Inferior parietal cortex (tissue), 1 donor: ENCODE measurements around the gene FBXO15.
A peak's percentile ranks its signal among the peaks of the same experiment; 100 is the strongest.

Experiments
- DNase-seq: peaks from one replicate; pipeline ENCODE4 v3.0.0-alpha.2; 2016; ENCODE audit errors: extremely low spot score

Gene FBXO15, protein sequence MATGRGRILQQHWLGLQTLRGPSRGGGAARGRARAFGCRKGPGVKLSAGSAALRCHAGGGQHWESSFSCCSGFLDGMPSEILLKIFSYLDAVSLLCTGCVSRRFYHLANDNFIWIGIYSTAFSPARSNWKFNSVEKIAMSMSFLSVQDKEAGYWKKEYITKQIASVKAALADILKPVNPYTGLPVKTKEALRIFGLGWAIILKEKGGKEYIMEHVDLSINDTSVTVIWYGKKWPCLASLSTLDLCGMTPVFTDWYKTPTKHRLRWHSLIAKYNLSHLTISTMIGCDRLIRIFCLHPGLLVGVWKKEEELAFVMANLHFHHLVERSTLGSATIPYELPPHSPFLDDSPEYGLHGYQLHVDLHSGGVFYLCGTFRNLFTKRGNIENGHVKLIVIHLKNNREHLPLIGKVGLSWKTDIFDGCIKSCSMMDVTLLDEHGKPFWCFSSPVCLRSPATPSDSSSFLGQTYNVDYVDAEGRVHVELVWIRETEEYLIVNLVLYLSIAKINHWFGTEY

DNA sequence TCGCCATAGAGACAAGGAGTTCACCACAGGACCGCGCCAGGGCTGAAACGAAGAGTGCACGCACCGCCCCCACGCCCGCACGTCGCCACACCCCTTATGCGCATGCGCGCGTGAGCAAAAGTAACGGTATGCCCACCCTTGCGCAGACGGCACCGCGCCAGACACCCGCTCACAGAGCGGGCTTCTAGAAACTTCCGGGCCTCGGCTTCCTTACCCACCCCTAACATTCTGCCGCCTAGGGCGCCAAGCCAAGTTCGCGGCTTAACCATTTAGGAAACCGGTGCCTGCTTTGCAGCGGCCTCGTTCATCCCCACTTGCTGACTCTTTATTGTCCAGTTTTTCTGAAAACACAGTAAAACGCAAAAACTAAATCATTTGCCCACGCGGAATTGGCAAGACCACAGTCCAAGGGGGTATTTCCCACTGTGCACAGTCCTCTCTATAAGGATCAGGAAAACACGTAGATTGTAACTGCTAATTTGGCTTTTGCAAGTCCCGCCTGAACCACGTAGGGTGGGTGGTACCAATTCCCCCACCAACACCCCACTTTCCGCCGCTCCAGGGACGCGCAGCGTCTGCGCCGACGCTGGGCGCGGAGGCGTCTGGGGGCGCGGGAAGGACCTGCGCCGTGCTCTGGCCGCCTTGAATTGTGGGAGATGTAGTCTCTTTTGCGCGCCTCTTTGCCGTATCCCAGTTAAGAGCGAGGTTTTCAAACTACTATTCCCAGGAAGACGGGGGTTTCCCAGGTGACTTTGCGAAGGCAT, at the start of gene FBXO15, which contains the start of gene TIMM21:
FBXO15 (minus strand) TSS at position 56 of the 764 bp plus-strand sequence; CDS start at position 7, 49 bp downstream.
TIMM21 (plus strand) TSS at position 745 of the 764 bp plus-strand sequence. CDS start 286 bp downstream, outside the sequence.
- peak; percentile 97 for DNase-seq

DNA sequence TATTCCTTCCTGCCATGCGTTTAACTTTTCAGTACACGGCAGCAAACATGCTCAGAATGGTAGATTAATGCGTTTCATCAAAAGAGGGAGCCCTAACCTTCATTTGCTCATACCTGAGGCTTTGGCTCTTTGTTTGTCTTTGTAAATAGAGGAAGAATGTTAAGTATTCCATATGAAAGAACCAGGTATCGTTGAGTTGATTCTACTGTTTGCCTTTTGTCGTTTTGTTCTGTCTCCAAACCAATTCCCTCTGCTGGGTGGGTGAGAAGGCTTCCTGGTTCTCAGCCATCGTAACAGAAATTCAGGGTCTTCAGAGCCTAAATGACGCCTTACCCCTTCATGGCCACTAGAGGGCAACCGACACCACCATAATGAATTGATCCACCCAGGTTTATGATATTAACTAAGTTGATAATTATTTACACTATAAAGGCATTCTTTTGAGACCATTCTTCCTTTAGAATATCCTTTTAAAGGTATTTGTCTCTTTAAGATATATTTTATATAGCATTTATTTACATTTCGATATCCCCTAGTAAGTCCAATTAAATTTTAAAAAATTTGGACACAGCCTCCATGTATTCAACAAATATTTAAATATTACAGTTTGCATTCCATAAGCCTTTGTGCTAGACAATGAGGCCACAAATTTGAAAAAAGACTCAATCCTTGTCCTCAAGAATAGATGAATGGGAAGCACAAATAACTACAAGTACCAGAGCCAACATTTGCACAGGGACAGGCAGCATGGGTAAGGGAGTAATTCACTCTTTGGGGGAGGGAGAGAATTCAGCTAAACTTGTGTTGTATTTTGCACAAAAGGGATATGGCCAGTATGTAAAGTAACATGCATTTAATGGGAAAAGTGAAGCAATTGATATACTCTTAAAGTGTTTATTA, 48.8 kb upstream of the FBXO15 start:
- DNase-seq, result peak; percentile 77

DNA sequence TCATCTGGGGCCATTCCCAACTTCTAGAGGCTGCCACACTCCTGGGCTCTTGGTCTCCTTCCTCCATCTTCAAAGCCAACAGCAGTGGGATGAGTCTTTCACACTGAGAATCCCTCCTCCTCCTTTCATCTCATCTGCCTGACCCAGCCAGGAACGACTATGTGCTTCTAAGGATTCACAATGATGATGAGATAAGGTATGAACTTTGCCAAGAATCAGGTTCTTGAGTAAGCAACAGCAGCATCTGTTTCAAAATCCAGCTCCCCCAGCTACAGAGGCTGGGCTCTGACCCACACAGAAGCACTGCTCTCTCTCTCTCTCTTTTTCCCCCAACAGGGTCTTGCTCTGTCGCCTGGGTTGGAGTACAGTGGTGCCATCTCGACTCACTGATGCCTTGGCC, 47.1 kb upstream of the FBXO15 start:
- no peak for DNase-seq

DNA sequence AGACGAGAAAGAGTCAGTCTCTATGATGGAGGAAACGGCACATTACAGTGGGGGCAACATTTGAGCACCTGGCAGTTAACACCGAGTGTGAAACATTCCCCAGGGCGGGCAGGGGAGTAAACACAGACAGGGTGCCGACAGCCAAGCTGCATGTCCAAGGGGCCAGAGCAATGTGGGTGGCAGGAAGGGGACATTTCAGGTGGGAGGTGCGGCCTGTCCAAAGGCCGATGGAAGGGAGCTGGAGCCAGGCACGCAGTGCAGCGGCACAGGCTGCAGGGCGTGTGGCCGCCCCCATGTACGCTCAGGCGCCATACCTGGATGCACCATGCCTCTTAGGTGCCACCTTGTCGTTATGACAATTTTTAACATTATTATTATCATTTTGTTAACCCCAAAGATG, 43.9 kb upstream of the FBXO15 start:
- DNase-seq, result no peak

DNA sequence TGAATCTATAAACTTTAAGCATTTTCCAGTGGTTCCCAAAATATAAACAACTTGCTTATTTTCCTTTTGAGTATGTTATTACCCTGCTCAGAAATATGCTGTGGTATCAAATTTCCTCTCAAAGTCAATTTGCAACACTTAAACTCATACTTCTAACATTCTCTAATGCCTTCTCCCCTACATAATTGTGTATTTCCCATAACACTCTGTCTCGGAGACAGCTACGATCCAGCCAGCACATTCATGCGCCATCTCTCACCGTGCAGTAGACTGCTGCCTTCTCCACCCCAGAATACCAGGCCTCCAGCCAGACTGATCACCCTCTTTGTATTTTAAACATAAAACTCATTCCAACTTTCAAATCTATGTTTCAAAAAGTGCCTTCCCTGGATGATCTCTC, 42.5 kb upstream of the FBXO15 start:
- DNase-seq, result no peak

DNA sequence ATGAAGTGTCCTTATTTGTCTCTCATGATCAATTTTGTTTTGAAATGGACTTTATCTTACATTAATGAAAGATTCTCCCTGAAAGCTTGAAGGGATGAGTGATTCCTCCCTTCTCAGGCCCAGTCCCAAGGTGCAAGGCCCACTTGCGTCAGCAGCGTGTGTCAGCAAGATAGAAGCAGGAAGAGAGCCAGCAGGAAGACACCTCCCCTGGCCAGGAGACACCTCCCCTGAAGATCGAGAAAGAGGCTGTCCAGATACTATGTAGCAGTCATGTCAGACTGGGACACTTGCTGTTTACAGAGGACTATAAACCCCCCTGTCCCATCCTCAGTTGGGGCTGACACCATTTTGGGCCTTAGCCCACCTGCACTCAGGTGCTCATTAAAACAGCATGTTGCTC, 39.0 kb upstream of the FBXO15 start:
- no peak for DNase-seq

DNA sequence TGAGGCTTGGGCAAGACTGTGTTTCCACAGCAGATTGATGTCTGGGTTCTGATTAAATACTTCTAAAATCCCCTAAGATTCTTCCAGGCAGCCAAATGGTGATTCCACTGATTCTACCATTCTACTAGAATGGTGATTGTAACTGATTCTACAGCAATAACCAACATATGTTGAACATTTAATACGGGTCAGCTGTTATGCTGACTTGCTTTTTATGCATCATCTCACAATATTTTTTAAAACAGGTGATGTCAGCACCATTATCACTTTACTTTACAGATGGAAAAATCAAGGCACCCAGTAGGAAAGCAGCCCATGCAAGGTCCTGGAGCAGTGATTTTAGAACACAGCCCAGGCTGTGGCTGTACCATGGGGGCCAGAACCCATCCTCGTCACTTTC, 38.2 kb upstream of the FBXO15 start:
- DNase-seq, result no peak

DNA sequence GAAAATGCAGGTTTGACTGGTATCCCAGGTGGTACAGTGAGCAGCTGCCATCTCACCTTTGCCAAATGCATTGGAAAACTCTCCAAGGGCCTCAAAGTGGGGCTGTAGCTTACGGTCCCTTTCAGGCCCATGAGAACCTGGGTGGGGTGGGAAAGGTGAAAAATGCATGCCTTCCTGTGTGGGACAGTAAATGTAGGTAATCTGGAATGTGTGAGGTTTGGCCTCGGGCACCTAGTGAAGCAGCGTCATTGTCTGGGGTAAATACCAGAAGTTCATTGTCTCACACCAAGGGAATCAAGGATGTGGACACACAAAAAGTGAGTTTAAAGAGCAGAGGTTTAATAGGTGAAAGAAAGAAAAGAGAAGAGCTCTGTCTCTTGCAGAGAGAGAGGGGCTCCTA, 37.2 kb upstream of the FBXO15 start:
- no peak for DNase-seq

DNA sequence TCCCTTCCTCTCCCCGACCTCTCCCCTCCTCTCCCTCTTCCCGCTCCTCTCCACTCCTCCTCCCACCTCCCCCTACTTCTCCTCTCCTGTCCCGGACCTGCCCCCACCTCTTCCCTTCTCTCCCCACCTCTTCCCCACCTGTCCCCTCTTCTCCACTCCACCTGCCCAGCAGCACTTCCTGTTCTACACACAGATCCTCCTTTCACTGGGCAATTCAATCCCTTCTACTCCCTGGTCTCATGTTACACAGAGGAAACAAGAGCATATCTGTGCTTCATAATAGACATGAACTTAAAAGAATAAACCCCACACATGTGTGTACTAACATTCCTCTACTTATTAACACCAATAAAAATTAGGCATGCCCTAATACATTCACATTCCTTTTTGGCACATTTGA, 35.5 kb upstream of the FBXO15 start:
- no peak for DNase-seq

DNA sequence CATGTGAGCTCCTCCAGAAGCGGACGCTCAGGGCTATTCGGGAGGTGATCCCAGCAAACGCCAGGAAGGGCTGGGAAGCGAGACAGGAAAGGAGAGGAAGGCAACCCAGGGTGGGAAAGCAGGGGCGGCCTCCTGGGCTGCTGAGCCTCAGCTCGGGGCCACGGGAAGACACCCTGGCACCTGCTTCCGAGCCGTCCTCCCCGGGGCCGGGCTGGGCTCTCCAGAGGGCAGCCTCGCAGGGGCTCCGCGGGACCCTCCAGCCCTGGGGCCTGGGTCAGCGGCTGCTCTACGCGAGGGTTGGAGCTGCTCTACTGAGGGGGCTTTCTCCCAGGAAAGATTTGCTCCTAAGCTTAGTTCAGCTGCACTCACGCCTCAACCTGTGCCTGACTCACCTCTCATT, 34.7 kb upstream of the FBXO15 start:
- no peak for DNase-seq

DNA sequence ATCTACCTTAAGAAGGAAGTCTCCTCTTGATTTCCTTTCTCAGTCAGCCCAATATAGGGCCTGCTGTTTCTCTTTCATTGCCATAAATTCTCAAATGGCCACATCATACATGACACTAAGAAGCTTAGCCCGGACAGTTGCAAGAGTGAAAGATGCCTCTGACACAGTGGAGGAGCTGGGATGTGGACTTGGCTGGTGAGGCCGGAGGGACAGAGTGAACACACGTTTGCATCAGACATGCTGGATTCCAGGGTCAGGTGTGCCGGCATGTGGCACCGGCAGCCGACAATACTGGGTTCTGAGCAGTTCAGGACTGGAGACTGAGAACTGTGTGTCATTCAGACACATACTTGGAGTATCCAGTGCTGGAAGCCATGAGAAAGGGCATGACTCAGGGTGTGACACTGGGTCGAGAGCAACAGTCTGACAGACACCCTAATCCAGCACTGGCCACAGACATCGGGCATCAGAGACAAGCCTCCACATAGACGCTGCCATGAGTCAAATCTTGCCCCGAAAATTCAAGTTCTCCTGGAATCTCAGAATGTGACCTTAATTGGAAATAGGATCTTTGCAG, 32.1 kb upstream of the FBXO15 start:
- DNase-seq, result no peak

DNA sequence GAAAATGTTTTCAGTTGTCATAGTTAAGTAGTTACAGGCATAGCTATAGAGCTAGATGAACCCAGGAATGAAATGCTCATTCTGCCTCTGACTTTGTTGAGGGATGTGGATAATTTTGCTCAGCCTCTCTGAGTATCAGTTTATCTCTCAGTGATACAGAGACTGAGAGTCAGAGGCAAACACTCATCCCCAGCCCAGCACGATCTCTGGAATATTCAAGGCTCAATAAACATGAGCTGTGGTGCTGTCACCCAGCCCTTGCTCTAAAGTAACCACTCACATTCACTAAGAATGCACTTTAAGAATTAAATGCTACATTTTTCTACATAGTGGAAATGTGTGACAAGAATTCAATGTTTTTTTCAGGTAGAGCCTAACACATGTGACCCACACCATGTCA, 31.2 kb upstream of the FBXO15 start:
- no peak for DNase-seq

DNA sequence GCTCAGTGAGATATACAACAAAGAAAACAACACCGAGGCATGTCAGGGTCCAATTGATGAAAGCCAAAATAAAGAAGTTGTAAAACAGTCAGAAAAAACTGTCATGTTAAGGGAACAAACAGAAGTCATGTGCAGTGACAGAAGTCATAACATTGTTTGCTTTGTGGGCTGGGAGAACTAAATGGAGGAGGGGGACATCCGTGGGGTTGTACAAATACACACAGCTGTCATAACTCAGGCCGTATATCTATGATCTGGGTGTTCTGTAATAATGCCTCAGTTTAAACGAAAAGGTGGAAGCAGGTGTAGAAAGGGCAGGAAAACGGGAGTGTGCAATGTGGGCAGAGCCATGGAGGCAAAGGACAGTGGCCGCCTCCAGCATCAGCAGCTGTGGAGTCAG, 28.0 kb upstream of the FBXO15 start:
- no peak for DNase-seq

DNA sequence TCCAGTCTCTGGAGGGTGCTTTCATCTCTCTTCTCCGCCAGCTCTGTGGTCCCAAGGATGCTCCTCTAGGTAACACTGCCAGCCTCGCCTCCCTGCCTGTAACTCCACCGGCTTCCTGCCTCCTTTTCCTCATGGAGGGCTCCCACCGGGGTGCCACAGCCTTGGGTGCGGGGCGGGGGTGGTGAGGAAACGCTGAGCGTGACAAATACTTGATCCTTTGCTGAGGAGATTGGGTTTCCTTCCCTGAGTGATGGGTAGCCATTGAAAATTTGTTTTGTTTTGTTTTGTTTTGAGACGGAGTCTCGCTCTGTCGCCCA, 25.8 kb upstream of the FBXO15 start:
- DNase-seq, result no peak

DNA sequence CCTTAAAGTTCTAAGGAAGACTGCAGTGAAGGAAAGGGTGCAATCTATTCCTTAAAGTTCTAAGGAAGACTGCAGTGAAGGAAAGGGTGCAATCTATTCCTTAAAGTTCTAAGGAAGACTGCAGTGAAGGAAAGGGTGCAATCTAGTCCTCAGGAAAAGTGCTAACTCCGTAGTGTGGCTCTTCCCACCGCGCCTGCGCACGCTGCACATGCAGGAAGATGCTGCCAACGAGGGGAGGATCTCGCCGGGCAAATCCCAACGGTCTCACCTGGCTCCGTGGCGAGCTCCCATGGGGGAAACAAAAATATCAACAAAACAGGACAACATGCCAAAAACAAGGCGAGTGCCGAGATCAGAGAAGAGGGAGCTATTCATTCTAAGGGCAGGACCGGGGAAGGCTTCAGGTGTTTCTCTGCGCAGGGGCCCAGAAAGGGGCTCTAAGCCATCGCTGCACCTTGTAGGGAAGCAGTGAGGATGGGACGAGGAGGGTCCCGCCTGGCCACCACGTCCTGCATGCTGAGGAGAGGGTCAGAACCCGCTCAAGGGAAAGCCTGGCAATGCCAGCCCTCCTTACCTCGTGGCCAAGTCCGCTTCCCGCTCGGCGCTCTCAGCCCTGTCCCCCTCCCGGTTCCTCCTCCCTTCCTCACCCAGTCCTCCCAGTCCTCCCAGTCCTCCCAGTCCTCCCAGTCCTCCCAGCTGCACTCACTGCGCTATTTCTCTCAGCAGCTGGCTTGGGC, 25.2 kb upstream of the FBXO15 start:
- no peak for DNase-seq

DNA sequence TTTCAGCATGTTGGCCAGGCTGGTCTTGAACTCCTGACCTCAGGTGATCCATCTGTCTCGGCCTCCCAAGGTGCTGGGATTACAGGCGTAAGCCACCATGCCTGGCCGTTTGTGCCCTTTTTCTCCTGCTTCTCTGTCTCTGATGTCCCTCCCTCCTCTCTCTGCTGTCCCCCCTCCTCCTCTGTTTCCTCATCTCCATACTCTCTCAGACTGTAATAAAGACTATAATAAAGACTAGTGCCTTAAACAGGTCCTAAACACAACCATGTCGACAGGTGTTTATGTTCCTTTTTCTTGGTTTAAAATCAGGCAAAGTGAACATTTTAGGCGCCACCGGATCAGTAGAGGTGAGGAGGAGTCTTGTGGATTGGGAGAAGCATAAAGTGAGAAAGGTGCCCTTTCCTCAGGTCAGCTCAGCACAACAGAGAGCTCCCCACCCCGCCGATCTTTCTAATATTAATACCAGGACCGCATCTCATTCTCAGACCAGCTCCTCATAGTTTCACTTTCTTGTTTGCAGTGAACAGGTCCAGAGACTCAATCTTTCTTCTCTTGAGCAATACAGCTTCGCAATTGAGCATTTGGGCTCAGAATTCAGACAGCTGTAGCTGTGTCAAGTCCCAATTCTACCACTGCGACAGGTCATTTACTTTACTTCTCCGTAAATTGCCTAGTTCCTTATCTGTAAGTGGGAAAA, 24.4 kb upstream of the FBXO15 start:
- DNase-seq, result no peak

DNA sequence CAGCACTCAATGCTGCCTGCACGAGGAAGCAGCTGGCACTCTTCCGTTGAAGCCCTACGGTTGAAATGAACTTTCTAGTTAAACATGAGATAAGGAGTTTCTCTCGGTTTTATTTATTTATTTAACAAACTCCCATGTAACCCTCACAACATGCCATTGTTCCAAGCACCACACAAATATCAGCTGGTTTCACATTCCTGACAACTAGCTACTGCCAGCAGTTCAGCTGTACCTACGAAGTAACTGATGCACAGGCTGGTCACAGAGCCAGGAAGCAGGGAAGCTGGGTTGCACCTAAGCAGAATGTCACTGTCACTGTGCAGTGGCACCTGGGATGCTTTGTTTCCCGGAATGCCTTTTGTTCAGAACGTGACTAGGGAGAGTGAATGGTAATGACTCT, 18.8 kb upstream of the FBXO15 start:
- DNase-seq, result no peak

DNA sequence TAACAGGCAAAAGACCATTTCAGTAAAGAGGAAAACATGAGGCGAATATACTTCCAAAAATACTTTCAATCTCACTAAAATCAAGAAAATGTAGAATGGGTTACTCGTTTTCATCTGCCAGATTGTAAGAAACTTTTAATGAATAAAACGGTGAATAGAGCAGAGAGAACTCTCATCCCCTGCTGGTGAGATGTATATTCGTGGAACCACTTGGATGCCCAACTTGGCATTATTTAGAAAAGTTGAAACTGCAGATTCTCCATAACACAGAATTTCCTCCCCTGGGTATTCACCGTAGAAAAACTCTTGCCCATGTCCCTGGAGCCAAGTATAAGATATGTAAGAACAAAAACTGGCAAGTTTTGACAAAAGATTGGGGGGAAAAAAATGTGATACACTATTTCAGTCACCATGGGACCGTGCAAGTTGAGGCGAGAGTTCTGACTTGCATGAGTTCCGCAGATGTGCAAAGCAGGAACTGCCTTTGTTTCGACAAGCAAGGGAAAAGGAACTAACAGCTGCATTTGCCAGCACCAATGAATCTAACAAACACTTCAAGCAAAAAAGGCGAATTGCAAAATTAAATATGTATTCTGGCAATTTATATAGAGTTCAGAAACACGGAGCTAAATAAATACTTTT, 15.5 kb upstream of the FBXO15 start:
- no peak for DNase-seq

DNA sequence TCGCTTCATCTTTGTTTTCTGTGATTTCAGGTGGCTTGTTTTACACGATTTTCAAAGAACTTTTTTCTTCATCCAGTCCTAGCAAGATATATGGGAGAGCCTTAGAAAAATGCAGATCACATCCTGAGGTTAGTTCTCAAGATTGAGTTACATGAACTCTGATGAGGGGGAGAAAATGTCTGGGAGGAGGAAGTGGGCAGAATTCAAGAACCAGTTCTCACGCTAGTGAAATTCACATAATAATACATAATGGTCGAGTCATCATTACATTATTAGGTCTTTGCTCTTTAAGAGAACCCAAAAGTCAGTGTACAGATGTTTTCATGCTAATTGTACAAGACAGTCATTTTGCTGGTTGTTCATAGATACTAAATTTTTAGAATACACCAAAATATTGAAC, 7.6 kb upstream of the FBXO15 start:
- no peak for DNase-seq

DNA sequence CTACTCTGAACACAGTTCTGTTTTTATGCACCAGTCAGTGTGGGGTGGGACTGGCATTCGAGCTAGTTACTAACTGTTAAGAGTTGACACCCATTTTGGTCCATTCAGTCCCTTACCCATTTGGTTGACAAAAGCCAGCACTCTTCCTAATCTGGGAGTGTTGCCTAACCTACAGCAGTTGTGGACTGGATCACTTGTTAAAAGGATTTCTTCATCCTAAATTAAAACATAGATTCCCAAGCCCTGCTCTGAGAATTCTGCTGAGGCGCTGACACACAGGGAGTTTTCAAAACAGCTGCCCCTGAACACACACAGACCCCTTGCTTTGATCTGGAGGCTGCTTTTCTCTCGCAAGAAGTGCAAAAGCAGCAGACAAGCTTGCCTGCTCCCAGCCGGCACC, 7.1 kb upstream of the FBXO15 start:
- no peak for DNase-seq
